ENCODE results near the gene SORCS2.

Gene SORCS2

GRCh38 chr4:7719354-7720174, 527.2 kb downstream of the SORCS2 start:
- DNase-seq (ENCODE audit: extremely low read depth, low read depth) = no peak

GRCh38 chr4:7721984-7722551, 529.7 kb downstream of the SORCS2 start:
- TF ChIP-seq CTCF (IDR thresholded peaks at IDR 0.05; ENCODE audit: low read depth, low read length) = no peak
- DNase-seq (ENCODE audit: extremely low read depth, low read depth) = no peak

More at GRCh38 chr4:7719354-7720174, 527.2 kb downstream of the SORCS2 start:
- TF ChIP-seq CTCF (IDR thresholded peaks at IDR 0.05; ENCODE audit: low read depth, low read length) = peak; percentile 88

GRCh38 chr4:7722766-7723387, 530.5 kb downstream of the SORCS2 start:
- DNase-seq (ENCODE audit: extremely low read depth, low read depth) = no peak
- no peak for TF ChIP-seq CTCF (IDR thresholded peaks at IDR 0.05; ENCODE audit: low read depth, low read length)

- no peak for TF ChIP-seq CTCF (IDR thresholded peaks at IDR 0.05; ENCODE audit: low read depth, low read length)
- no peak for DNase-seq (ENCODE audit: extremely low read depth, low read depth)
Observed at GRCh38 chr4:7723625-7724024, 531.3 kb downstream of the SORCS2 start.

GRCh38 chr4:7725951-7726350, 533.6 kb downstream of the SORCS2 start:
- no peak for TF ChIP-seq CTCF (IDR thresholded peaks at IDR 0.05; ENCODE audit: low read depth, low read length)
- DNase-seq (ENCODE audit: extremely low read depth, low read depth) = no peak

GRCh38 chr4:7726665-7727413, 534.5 kb downstream of the SORCS2 start:
- no peak for TF ChIP-seq CTCF (IDR thresholded peaks at IDR 0.05; ENCODE audit: low read depth, low read length)
- DNase-seq (ENCODE audit: extremely low read depth, low read depth) = no peak

All from AG09319 (cell line).